ENCODE data around the gene TTL. TPM values are rescaled to one million over a fixed set of nuclear protein-coding genes. Genes with fewer than 3 reads are reported as not detected.

TTL gene
- total and polyA plus RNA-seq, 2 of the 13 experiments (the other 11 are each of a cell fraction or from before 2014, with no cell fraction given): 19.0 to 59.8 TPM

- ChIA-PET CTCF (ENCODE audit: low intra/inter-chr PET ratio, low total read pairs) (no interaction called here), POLR2A (no interaction called here)
- H3K4me2 ChIP-seq (ENCODE audit: low read depth, low read length): no peak overlapping the region
- no peak overlapping the region for H2AFZ ChIP-seq (ENCODE audit: low read length)
- H3K27ac ChIP-seq (ENCODE audit: extremely low read length, insufficient read depth, low read length): no peak overlapping the region
- 98% methylated on average over 5 of the region's 5 CpGs for WGBS (ENCODE audit: low lambda C conversion rate)
- intact Hi-C loops (cut with micrococcal nuclease; ENCODE audit: unreplicated experiment) (no loop called here), in situ Hi-C loops (cut with HindIII; ENCODE audit: extremely low pct_ligation_motif_present, low pct_unique_long_range_greater_than_20kb) (no loop called here)
- ATAC-seq: no peak
- no peak for DNase-seq (ENCODE audit: low spot score)
- no peaks in the 10 kb centered on the region for H4K20me1 ChIP-seq (ENCODE audit: insufficient read depth, low read length)
- no peaks in the 10 kb centered on the region for H3K79me2 ChIP-seq (ENCODE audit: insufficient read depth, low read length)
- H3K9me3 ChIP-seq (ENCODE audit: low read length): no peaks in the 10 kb centered on the region
- no peak for FAIRE-seq
- BruUV-seq (replicated peaks): no TSS peak
- H3K36me3 ChIP-seq (replicated peaks in 1 of 2; ENCODE audit: control insufficient read depth in 1 of 2, insufficient read depth in 2 of 2, low read length in 2 of 2): peaks cover 5 to 38% of the 10 kb centered on the region in 2 experiments
- H3K4me1 ChIP-seq (ENCODE audit: insufficient read depth, low read length): no peaks in the 10 kb centered on the region
- no peak overlapping the region for H3K4me3 ChIP-seq (replicated peaks in 1 of 3; ENCODE audit: insufficient read depth in 1 of 3, low read depth in 2 of 3, low read length in 3 of 3)
- TF ChIP-seq ZFP37 (CRISPR knock-in tag; IDR thresholded peaks at IDR 0.05; ENCODE audit: borderline replicate concordance) (no peak), FOXC1 (CRISPR knock-in tag; IDR thresholded peaks at IDR 0.05; ENCODE audit: borderline replicate concordance) (no peak)
- H3K9ac ChIP-seq (ENCODE audit: insufficient read depth, low read depth, low read length): no peak overlapping the region
- no peaks in the 10 kb centered on the region for H3K27me3 ChIP-seq (ENCODE audit: control insufficient read depth in 1 of 2, insufficient read depth in 2 of 2, low read length in 2 of 2)
Observed at GRCh38 chr2:112528541-112528940, 46.6 kb downstream of the TTL start.

- FAIRE-seq: no peak
- no peak for DNase-seq (ENCODE audit: low spot score)
- Histone ChIP-seq H2AFZ (ENCODE audit: low read length) (no peak overlapping the region), H3K27ac (ENCODE audit: extremely low read length, insufficient read depth, low read length) (no peak overlapping the region), H3K4me3 (replicated peaks in 1 of 3; ENCODE audit: insufficient read depth in 1 of 3, low read depth in 2 of 3, low read length in 3 of 3) (no peak overlapping the region), H3K79me2 (ENCODE audit: insufficient read depth, low read length) (no peaks in the 10 kb centered on the region), H3K9me3 (ENCODE audit: low read length) (no peaks in the 10 kb centered on the region), H4K20me1 (ENCODE audit: insufficient read depth, low read length) (no peaks in the 10 kb centered on the region), H3K4me1 (ENCODE audit: insufficient read depth, low read length) (no peaks in the 10 kb centered on the region), H3K27me3 (ENCODE audit: control insufficient read depth in 1 of 2, insufficient read depth in 2 of 2, low read length in 2 of 2) (no peaks in the 10 kb centered on the region), H3K4me2 (ENCODE audit: low read depth, low read length) (no peak overlapping the region), H3K36me3 (replicated peaks in 1 of 2; ENCODE audit: control insufficient read depth in 1 of 2, insufficient read depth in 2 of 2, low read length in 2 of 2) (peaks cover 5 to 36% of the 10 kb centered on the region in 2 experiments), H3K9ac (ENCODE audit: insufficient read depth, low read depth, low read length) (no peak overlapping the region)
- BruUV-seq (replicated peaks): no TSS peak
- intact Hi-C loops (cut with micrococcal nuclease; ENCODE audit: unreplicated experiment): no loop called here
- 89% methylated on average over 4 of the region's 4 CpGs for WGBS (ENCODE audit: low lambda C conversion rate)
- ATAC-seq: no peak
- in situ Hi-C loops (cut with HindIII; ENCODE audit: extremely low pct_ligation_motif_present, low pct_unique_long_range_greater_than_20kb): no loop called here
- ChIA-PET POLR2A (no interaction called here), CTCF (ENCODE audit: low intra/inter-chr PET ratio, low total read pairs) (no interaction called here)
- TF ChIP-seq HOXA9 (CRISPR knock-in tag; IDR thresholded peaks at IDR 0.05; ENCODE audit: borderline replicate concordance) (no peak), POLR2AphosphoS2 (IDR thresholded peaks at IDR 0.05; ENCODE audit: low read depth, low read length) (no peak), ZNF180 (CRISPR knock-in tag; IDR thresholded peaks at IDR 0.05; ENCODE audit: borderline replicate concordance, low read depth) (no peak), GATA4 (IDR thresholded peaks at IDR 0.05; ENCODE audit: borderline replicate concordance, low read depth) (no peak), PITX1 (CRISPR knock-in tag; IDR thresholded peaks at IDR 0.05) (no peak), ATF2 (CRISPR knock-in tag; IDR thresholded peaks at IDR 0.05) (no peak), ATF4 (CRISPR knock-in tag; IDR thresholded peaks at IDR 0.05) (no peak), TERF1 (CRISPR knock-in tag; IDR thresholded peaks at IDR 0.05) (no peak), RBFOX2 (IDR thresholded peaks at IDR 0.05; ENCODE audit: low read depth, low read length) (no peak), PRMT3 (CRISPR knock-in tag; IDR thresholded peaks at IDR 0.05; ENCODE audit: borderline replicate concordance, low read depth) (no peak)
Observed at GRCh38 chr2:112529757-112530156, 47.8 kb downstream of the TTL start.
